Measurements from ENCODE around the gene PRKX. TPM values are rescaled to one million over a fixed set of nuclear protein-coding genes. Genes with fewer than 3 reads are reported as not detected.
"Not testable (repeated sequence)": the region's sequence is repeated elsewhere in the genome, so short reads cannot be mapped to it uniquely, and the experiment has no call there.

The PRKX gene
- 41.5 and 42.4 TPM in 2 replicates for total RNA-seq

GRCh38 chrX:3713225-3713936, at the start of gene PRKX:
TSS of gene PRKX (minus strand) at chrX:3713649. CDS start at chrX:3713253, 396 bp downstream.
- peak; percentile 64 for DNase-seq

GRCh38 chrX:3763111-3763510, 49.7 kb upstream of the PRKX start:
- no peak for DNase-seq

GRCh38 chrX:3757510-3758025, 44.1 kb upstream of the PRKX start:
- DNase-seq, result no peak

- DNase-seq, result no peak
These were observed 34.7 kb upstream of the PRKX start for GRCh38 chrX:3748052-3748559.

GRCh38 chrX:3743801-3744439, 30.5 kb upstream of the PRKX start:
- no peak for DNase-seq

GRCh38 chrX:3740946-3741345, 27.5 kb upstream of the PRKX start:
- DNase-seq, result not testable (repeated sequence)

DNA sequence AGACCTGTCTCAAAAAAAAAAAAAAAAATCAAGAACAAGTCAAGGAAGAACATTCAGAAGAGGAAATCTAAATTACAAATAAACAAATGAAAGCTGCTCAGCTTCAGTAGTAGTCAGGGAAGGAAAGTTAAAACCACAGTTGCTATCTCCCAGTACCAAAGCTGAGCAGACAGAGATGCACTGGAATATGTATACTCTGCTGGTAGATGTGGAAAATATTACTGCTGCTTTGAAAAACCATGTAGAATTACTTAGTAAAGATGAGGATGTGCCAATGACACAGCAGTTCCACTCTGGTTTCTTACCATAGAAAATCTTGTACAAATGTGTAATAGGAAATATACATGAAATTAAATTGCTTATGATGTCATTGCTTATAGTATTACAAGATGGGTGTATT, 25.1 kb upstream of the PRKX start:
- no peak for DNase-seq

- DNase-seq, result not testable (repeated sequence)
These were observed 23.1 kb upstream of the PRKX start for GRCh38 chrX:3736536-3736935.

- not testable (repeated sequence) for DNase-seq
These were observed 22.4 kb upstream of the PRKX start for GRCh38 chrX:3735891-3736290.

DNA sequence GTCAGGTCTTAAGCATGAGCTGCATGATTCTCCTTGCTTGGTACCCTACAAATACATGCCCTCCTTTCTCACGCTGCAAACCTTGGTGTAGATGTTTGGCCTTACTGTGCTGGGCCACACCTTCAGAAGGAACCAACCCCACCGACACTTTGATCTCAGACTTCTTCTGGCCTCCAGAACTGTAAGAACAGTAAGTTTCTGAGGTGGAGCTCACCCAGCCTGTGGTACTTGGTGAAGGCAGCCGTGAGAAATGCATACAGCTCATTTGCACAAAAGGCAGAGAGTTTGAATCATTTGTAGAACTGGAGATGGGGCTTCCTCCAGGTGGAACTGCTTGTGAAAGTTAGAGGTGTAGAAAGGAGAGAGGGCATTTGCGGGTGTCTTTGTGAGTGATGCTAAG, 21.0 kb upstream of the PRKX start:
- DNase-seq, result not testable (repeated sequence)

GRCh38 chrX:3733043-3733430, 19.6 kb upstream of the PRKX start:
- DNase-seq, result no peak

- not testable (repeated sequence) for DNase-seq
These were observed 19.0 kb upstream of the PRKX start for GRCh38 chrX:3732326-3733042.

DNA sequence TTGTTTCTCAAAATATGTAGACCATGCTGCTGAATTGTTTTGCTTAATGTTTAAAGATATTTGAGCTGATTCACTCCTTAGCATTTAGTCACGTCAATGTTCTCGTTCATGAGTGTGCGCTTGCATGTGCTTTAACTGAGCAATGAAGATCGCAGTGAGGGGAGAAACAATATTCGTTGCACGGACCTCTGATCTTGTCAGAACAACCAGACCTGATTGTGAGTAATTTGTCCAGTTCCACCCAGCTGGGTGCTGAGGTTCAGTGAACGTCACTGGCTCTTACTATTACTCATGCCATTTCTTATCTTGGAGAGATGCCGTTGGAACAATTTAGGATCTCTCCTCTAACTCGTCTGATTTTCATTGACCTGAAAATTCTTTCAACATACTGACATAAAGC, 15.0 kb upstream of the PRKX start:
- DNase-seq, result no peak

GRCh38 chrX:3723460-3723859, 10.0 kb upstream of the PRKX start:
- DNase-seq, result not testable (repeated sequence)

- DNase-seq, result no peak
These were observed 4.4 kb upstream of the PRKX start for GRCh38 chrX:3717742-3718420.

- DNase-seq, result no peak
These were observed 2.5 kb upstream of the PRKX start for GRCh38 chrX:3715921-3716320.

DNA sequence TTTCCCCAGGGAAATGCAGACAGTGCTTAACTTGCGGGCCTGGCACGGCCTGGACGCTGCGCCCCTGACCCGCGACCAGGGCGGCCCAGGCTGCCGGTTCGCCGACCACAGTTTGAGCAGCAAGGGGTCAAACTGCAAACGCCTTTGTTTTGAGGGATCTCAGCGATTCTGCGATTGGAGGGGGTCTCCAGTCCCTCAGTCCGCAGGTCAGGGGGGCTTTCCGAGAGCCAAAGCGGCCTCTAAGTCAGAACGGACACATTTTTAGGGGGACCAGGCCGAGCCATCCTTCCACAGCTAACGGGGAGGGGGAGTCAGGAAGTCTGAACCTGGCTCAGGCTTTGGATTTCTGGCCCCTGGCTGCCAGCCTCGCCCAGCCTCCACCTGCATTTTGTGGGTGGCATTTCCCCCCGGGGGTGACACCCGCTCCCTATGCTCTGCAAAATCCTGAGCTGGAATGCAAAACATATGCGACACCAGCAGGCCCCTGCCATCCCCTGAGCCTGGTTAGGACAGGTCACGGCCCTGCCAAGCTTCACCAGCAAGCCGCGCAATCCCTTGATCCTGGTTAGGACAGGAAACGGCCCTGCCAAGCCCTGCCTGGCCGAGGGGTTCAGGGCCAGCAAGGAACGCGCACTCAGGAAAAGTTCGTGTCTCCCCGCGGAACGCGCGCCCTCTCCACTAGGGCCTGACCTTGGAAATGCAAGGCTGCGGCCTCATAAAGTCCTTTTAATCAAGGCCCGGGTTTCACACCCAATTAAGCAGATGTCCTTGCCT, 1.4 kb upstream of the PRKX start:
- not testable (repeated sequence) for DNase-seq

DNA sequence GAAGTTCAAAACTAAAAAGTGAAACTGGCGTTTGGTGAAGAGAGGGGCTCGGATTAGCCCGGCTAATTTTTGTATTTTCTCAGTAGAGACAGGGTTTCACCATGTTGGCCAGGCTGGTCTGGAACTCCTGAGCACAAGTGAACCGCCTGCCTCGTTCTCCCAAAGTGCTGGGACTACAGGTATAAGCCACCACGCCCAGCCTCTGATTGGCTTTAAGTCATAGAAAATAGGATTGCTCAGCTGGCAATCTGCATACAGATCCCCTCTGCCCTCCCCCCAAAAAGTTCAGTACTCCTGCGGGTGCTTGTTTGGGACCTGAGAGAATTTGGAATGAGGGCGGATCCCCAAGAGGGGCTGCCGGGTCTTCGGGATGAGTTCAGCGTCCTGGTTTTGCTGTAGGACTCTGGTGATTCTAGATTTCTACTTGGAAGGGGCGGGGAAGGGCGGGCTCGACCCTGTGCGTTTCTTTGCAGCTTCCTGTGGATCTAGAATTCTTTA, 537 bp upstream of the PRKX start:
- DNase-seq, result peak; percentile 4

DNA sequence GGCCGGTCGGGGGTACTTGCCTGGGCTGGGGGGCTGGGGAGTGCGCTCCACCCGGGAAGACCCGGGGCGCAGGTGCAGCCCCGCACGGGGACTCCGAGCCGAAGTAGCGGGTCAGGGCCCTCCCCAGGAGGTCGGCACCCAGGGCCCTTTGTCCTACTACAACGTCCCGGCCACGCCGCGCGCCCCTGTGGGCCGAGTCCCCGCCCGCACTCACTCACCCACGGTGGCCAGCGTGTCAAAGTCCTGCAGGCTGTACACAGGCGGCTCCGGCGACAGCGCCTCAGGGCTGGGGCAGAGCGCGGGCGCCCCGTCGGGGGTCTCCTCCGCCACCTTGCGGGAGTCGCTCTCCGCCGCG, 602 bp downstream of the PRKX start:
- DNase-seq, result no peak

- peak; percentile 49 for DNase-seq
These were observed 1.2 kb downstream of the PRKX start for GRCh38 chrX:3712051-3712869.

Data from dermis blood vessel endothelial cell (primary cell).